HG03159 (cell line): ENCODE results near the gene NF2.
"Not testable (repeated sequence)": the region's sequence is repeated elsewhere in the genome, so short reads cannot be mapped to it uniquely, and the experiment has no call there.

ENCODE experiments used
- ATAC-seq: cut with Tn5 transposase; IDR thresholded peaks from one replicate; pipeline ENCODE4 v1.9.1; 2021; ENCODE audit warnings: mild to moderate bottlenecking, moderate library complexity; ENCODE audit not compliant: unreplicated experiment

NF2 gene

DNA sequence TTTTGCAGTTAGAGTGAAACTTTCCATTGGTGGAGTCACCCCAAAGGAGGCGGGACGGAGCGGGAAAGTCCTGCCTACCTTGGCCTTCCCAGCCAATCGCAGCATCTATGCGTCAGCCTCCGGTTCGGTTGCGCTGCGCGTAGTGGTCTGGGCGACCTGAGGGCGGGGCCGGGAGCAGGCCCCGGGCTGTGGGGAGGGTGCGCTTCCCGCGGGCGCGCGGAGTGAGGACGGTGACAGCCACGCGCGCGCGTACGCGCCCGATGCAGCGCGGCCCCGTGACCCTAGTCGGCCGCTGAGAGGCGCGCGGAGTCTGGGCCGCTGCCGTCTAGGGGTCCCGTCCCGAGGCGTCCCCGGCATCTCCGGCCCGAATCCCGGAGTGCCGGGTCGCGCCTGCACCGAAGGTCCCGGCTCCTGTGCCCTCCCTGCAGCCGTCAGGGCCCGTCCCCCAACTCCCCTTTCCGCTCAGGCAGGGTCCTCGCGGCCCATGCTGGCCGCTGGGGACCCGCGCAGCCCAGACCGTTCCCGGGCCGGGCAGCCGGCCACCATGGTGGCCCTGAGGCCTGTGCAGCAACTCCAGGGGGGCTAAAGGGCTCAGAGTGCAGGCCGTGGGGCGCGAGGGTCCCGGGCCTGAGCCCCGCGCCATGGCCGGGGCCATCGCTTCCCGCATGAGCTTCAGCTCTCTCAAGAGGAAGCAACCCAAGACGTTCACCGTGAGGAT, at the start of gene NF2:
Gene NF2 (plus strand): TSS at position 276 of the 718 bp plus-strand sequence. CDS start 366 bp downstream, at position 642.
- peak; percentile 94 for ATAC-seq

DNA sequence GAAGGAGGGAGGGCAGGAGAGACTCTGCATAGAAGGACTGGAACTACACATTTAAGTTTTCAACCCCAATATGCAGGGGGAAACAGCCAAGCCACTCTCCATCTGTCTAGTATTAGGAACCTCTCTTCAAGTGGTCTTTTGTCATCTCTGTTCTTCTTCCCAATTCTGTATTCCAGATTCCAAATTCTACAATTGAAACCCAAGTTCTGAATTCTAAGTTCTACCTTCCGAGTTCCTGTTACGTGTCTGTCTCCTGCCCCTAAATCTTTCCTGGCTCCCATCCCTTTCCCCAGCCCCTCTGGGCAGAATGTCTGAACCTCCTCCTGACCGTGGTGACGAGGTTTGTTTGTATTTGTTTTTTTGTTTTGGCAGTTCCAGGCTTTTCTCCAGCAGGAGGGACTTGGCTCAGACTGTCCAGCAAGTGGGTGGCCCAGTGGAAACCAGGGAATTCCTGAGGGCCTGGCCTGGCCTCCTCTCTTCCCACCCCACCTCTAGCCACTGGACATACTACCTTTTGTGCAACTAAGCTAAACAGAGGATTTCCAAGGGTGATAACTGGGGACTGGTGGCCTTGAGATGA, 48.3 kb upstream of the NF2 start:
- no peak for ATAC-seq

DNA sequence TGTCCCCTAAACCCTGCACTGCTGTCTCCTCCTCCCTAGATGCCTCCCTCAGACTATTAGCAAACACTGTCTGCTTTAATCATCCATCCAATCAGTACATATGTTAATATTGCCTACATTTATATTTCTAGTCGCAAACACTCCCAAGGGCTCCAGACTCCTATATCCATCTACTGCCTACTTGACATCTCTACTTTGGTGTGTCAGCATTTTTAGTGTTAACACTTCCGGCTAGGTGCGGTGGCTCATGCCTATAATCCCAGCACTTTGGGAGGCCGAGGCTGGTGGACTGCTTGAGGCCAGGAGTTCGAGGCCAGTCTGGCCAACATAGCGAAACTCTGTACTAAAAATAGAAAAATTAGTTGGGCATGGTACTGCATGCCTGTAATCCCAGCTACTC, 44.4 kb upstream of the NF2 start:
- ATAC-seq: no peak

DNA sequence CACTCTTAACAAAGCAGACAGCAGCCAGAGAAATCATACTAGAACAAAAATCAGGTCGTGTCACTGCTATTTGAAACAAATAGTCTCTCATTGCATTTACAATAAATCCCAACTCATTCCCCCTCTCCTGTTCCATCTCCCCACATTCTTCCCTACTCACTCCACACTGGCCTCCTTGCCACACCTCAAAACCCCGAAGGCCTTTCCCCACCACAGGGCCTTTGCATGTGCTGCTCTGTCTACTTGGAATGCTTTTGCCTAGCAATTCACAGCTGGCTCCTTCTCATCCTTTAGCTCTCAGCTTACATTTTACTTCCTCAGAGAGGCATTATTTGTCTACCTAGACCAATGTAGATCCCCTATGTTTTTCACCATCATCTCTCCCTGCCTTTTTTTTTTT, 43.6 kb upstream of the NF2 start:
- no peak for ATAC-seq

DNA sequence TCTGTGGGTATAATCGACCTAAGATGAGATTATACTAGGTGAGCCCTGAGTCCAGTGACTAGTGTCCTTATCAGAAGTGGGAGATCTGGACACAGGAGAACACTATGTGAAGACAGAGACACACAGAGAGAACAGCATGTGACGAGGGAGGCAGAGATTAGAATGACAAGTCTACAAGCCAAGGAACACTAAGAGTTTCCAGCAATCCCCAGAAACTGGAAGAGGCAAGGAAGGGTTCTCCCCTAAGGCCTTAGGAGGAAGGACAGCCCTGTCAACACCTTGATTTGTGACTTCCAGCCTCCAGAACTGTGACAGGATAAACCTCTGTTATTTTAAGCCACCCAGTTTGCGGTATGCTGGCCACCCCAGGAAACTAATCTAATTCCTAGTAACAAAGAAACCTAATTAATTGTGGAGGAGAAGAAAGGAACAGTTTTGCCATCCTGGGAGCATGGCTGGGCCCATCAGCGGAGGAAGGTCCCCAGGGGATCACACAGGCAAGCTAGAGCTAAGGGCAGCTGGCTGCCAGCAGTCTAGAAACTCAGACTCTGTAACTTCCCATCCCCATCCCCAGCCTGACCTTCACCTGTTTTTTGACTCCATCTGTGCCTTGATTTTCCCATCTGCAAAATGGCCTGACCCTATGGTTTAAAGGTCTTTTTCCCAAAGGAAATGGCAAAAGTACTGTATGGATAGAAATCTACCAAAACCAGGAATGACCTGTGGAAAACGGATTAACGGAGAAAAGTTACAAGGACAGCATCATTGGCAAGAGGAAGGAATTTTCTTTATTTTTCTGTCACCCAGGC, 39.6 kb upstream of the NF2 start:
- ATAC-seq: no peak

DNA sequence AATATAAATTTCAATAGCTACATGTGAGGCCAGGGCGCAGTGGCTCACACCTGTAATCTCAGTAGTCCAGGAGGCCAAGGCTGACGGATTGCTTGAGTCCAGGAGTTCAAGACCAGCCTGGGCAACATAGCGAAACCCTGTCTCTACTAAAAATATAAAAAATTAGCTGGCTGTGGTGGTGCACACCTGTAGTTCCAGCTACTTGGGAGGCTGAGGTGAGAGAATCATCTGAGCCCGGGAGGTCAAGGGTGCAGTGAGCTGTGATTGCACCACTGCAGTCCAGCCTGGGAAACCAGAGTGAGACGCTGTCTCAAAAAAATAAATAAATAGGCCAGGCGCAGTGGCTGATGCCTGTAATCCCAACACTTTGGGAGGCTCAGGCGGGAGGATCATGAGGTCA, 36.9 kb upstream of the NF2 start:
- ATAC-seq: not testable (repeated sequence)

DNA sequence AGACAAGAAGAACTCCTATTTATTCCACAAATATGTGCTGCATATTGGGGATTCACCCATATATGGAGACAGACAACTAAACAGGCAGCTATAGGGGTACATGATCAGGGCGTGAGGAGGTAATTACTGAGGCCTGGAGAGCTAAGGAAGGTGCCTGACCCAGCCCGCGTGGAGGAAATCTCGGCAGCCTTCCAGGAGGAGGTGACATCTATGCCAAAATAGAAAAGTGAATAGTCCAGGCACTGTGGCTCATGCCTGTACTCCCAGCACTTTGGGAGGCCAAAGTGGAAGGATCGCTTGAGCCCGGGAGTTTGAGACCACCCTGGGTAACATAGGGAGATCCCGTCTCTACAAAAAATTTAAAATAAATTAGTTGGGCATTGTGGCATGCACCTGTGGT, 36.1 kb upstream of the NF2 start:
- ATAC-seq: no peak

DNA sequence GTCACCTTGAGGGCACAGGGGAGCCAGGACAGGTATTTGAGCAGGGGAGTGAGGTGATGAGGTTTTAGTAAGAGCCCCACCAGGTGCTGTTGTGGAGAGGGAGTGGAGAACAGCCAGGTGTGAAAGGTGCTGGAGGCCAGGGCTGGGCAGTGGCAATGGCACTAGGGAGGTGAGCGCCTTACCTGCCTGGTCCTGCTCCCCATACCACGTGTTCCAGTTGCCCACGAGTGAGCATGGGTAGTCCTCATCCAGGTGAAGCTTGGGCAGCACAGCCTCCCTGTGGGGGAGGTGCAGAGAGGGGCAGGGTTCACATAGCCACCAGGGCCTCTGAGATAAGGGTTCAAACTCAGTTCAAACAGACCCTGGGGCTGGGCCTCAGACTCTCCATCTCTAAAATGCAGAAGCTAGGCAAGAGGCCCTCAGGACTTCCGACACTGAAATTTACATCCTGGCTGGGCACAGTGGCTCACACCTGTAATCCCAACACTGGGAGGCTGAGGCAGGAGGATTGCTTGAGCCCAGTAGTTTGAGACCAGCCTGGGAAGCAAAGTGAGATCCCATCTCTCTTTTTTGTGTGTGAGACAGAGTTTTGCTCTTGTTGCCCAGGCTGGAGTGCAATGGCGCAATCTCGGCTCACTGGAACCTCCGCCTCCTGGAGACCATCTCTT, 34.3 kb upstream of the NF2 start:
- no peak for ATAC-seq

DNA sequence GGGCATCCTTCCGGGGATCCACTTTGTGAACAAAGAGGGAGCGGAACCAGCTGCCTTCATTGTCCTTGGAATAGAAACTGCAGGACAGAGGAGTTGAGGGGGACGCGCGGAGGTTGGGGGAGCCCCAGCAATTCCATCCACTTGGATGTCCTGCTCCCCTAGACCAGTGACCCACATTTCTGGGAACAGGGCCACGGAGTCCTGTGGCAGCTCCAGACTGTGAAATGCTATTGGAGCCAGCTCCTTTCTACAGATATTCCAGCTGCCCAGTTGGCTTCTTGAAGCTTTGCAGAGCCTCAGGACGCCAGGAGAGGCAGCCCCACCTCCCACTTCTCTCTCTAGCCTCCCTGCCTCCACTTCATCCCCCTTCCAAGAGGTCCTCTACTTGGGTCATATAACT, 33.0 kb upstream of the NF2 start:
- no peak for ATAC-seq

DNA sequence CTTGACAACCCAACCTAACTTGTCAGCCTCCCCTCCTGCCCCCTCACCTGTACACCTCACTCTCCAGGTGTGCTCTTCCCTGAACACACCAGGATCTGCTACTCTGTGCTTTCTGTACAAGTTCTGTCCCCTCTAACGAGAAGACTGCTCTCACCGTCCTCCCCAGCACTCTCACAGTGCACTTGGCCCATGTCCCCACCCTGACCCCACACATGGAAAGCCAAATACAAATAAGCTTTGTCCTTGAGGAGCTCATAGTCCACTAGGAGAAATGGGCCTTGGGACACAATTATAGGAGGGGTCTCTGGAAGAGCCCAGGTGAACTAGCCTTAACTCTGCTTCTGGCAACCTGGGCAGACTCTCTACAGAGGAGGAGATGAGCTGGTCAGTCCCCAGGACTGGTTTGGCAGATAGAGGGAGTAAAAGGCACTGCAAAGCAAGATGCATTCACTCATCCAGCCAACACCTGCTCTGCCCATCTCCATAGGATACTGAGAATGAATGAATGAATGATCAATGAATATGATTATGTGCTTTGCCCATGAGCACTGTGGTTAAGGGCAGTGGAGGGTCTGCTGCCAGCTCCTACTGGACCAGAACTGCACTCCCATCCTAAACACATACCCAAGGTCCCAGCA, 32.4 kb upstream of the NF2 start:
- no peak for ATAC-seq

DNA sequence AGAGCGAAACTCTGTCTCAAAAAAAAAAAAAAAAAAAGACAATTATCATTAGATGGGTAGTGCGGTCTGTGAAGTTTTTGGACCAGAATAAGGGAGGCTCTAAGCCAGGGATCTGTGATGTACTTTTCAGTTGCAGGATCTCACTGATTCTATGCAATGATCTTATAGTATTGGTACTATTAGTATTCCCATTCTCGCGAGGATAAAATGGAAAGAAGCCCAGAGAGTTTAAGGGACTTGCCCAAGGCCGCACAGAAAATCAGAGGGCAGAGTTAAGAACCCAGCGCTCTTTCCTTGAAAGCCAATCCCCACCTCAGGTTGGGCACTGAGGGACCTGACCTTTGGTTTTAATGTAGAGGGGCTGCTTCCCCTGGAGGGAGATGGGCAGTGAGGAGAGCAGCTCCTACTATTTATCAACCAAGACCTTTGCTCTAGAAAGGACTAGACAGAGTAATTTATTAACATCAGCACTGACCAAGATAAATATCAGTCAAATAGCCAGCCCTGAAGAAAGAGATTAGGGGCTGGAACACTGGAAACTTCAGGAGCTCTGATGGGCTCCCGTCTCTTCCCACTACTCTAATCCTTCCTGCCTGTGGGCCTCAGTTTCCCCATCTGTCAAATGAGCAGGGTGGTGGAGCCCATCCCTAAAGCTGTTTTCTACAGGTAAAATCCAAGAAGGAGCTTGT, 28.5 kb upstream of the NF2 start:
- no peak for ATAC-seq

DNA sequence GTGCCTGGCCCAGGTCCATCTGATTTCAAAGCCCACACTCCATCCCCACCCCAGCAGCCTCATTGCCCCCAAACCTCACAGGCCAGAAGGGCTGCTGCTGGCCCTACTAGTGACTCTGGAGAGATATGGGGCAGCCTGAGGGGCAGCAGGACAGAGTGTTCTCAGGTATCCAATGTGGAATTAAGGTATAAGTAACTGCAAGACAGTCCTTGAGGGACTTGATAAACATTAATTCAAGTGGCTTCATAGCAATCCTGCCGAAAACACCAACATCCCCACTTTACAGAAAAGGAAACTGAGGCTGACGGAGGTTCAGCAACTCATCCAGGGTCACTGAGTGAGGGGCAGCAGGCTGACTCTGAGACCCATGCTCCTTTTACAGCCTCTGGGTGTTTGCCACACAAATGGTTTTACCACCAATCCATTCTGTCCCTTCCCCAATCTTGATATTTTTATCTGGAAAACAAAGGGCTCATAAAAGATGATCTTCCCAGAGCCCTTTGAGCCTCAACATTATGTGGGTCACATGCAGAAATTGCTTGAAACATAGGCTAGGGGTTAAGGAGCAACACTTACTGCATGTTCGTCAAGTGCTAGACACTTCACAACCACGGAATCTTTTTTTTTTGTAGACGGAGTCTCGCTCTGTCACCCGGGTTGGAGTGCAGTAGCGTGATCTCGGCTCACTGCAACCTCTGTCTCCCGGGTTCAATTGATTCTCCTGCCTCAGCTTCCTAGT, 24.8 kb upstream of the NF2 start:
- ATAC-seq: no peak

DNA sequence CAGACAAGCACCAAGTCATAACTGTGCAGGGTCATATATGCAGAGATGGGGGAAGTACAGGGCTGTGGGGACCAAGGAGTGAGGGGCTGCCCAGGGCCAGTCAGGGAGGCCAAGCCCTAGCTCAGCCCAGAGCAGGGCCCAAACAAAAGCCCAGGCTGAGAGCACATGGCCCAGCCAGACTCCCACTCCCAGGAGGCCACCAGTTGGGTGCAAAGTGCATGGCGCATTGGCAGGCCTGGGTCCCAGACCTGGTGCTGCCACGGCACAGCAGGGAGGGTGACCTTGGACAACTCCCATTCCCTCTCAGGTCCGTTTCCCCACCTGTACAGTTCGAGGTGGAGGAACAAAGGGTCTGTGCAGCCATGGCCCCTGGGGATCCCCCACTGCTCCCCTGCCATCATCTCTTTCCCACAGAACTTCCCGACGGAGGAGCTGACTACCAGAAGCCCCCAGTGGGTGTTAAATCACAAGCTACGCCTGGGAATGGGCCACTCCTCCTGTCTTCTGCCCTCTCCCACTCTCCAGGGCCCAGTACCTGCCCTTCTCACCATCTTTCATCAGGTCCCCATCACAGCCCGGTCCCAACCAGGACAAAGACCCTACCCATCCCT, 23.1 kb upstream of the NF2 start:
- ATAC-seq: peak; percentile 8

DNA sequence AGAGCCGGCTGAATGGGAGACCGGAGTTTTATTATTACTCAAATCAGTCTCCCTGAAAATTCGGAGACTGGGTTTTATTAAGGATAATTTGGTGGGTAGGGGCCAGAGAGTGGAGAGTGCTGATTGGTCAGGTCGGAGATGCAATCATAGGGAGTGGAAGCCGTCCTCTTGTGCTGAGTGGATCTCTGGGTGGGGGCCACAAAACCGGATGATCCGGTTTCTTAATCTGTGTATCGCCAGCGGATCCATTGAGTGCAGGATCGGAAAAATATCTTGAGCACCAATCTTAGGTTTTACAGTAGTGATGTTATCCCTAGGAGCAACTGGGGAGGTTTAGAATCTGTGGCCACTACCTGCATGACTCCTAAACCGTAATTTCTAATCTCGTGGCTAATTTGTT, 21.6 kb upstream of the NF2 start:
- ATAC-seq: no peak

DNA sequence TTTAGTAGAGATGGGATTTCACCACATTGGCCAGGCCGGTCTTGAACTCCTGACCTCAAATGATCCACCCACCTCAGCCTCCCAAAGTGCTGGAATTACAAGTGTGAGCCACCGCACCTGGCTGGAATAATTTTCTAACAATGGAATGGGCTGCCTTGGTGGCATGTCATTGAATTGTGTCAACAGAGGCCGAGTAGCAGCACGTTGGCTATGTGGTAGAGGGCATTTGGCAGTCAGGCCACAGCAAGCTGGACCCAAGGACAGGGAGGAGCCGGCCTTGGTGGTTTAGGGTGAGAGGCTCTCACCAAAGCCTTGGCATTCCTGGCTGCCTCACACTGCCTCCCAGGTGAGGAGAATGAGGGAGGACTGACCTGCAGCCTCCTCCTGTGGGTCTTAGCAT, 18.5 kb upstream of the NF2 start:
- no peak for ATAC-seq

DNA sequence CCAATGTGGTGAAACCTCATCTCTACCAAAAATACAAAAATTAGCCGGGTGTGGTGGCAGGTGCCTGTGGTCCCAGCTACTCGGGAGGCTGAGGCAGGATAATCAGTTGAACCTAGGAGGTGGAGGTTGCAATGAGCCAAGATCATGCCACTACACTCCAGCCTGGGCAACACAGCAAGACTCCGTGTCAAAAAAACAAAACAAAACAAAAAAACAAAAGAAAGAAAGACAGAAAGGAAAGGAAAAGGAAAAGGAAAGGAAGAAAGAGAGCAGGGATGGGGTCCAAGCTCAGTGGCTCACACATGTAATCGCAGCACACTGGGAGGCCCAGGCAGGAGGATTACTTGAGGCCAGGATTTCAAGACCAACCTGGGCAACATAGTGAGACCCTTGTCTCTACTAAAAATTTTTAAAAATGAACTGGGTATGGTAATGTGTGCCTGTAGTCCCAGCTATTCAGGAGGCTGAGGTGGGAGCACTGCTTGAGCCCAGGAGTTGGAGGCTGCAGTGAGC, 17.2 kb upstream of the NF2 start:
- ATAC-seq: not testable (repeated sequence)

DNA sequence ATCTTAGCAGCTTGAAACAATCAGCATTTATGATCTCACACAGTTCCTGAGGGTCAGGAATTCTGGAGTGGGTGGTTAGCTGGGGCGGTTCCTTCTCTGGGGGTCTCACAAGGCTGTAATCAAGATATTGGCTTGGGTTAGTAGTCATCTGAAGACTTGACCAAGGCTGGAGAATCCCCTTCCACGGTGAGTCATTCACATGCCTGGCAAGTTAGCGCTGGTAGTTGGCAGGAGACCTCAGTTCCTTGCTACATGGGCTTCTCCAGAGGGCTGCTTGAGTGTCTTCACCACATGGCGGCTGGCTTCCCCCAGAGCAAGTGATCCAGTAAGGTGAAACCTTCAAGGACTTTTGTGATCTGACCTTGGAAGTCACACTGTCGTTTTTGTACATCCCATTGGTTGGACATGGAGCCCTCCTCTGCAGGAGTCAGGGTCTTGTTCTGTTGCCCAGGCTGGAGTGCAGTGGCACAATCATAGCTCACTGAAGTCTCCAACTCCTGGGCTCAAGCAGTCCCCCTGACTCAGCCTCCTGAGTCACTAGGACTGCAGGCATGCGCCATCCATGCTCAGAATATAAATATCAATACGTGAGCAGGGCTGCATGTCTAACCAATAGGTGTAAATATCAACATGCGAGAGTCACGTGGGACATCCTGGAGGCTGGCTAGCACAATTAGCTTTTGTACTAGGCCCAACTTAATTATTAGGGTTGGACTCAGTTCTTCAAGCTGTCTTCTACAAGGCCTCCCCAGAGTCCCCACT, 15.3 kb upstream of the NF2 start:
- no peak for ATAC-seq

DNA sequence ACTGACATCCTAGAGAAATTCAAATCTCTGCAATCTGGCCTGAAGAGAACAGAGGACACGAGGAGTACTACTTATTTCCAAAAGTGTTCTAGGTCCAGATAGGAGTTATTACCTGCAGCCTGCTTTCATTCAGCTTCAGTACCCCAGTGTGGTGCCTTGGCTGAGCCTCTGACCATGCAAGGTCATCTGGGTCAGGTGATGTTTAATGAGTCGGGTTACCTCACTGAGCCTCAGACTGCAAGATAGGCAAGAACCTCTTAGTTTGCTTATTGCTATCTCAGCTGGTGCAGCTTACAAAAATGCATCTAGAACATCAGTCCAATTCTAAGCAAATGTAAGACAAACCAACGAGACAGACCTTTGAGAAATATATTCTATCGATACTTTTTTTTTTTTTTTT, 9.5 kb upstream of the NF2 start:
- ATAC-seq: no peak
